ENCODE results near the gene GPR52.

GPR52 gene

DNA sequence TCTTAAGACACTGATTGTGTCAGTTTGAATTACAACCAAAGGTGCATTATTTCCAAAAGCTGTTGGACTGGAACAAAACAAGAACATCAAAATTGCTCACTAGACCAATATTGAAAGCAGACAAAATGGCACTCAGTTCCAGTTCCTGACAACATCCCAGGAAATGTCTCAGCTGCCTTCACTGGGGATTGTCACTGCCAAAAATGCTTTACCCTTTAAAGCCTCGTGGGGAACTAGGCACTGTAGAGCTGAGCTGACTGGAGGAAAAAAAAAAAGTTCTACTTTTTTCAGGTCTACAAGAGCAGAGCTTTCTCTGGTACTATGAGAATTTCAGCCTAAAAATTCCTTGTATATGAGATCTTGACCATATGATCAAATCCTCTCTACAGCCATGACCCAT, 21.9 kb downstream of the GPR52 start:
- DNase-seq, result no peak

DNA sequence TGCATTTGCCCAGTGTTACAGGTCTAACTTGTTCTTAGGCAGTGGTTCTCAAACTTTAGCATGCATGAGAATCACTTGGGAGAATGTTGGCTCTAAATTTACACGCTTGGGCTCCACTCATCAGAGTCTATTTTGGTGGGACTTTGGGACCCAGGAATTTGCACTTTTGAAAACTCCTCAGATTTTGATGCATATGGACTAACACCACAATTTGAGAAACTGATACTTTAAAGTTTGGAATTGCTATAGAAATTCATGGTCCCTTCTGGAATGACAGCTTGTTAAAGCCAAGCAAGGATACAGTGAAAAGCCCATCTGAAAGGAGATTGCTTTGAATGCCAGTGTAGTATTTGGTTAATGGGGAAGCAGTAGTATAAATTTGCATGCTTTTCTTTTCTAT, 31.5 kb downstream of the GPR52 start:
- DNase-seq, result no peak

DNA sequence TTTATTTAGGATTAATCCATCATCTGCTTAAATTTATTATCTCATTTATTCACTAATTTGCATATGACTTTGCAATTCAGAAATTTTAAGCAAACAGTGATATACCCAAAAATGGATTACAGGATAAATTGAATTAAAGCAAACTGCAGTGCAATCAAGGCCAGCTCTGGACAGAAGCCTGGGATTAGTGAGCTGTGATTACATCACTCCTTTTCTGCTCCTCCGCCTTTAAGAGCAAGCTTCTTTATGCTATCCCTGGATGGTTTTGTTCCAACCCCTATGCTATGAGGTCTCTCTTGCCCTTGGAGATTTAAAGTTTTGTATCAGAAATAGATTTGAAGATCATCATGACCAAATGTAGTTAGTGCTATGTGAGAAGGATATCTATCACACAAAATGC, 32.6 kb downstream of the GPR52 start:
- DNase-seq, result no peak

DNA sequence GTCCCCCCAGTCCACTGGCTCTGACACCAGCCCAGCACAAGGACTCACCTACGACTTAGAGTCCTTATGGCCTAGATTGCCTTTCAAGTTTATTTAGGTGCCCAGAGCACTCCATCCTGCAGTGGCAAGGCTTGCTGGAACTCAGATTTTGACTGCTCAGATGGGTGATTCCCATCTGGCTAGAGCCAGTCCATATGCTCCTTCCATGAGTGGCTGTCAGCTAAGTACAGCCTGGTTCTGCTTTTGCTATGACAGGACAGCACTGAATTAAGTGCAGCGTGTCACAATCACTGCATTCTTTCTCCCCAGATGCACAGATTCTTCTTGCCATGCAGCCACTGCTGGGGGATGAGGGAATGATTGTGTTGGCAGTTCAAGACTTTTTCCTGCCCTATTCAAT, 43.8 kb downstream of the GPR52 start:
- no peak for DNase-seq

DNA sequence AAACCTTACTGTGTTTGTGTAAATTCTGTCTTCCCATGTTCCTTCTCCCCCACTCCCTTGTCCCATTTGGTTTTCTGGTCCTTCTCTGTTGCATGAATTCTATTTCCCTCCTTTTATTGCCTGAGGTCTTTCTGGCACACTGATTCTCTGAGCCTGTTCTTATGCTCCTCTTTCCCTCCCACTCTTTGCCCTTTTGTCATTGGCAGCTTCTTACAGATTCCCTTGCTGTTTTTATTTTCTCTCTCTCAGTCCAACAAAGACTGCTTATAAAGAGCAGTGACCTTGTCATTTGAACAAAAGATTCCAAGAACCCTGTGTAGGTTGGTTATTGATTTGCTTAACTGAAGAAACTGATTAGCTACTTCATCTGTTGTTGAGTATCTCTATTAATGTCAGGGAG, 49.7 kb downstream of the GPR52 start:
- no peak for DNase-seq
